Ramos (cell line): ENCODE measurements around the gene BCL11B.

Source experiments
- in situ Hi-C: fragments of 300-500 bp; cut with MboI; formaldehyde crosslinking; loops from one replicate; pipeline ENCODE4 v1.14.3; 2022; ENCODE audit warnings: low sequenced_read_pairs; ENCODE audit not compliant: unreplicated experiment

Gene BCL11B

DNA sequence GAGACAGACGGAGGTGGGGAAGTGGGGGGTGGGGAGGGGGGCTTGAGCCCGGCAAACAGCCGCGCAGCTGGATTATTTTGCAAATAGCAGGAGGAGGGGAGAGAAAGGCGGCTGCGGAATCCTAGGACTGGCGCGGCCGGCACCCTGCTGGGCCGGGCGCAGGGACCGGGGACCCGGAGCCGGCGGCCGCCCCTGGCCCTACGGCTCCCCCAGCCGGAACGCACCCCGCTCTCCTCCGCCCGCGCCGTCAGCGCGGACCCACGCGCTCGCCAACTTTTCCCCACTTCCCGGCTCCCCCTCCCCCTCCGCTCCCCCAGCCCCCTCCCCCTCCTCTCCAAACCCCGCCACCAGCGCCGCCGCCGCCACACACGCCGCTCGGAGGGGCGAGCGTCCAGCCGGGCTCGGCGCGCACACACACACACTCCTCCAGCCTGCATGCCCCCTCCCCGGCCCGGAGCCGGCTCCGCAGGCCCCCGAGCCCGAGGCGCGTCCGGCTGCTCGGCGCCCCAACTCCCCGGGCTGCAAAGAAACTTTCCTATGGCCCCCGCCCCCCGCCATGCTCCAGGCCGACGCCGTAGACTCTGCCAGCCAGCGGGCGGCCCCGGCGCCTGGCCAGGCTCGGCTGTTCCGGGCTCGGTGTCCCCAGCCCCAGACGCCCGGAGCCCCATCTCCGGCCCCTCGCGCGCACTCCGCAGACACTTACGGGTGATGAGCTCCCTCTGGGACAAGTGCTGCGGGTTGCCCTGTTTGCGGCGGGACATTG, 1.4 kb downstream of the BCL11B start:
- in situ Hi-C loops: loop anchor here (25.0 kb wide), 1 partner anchor 1133 kb away; no protein-coding TSS in a partner anchor

DNA sequence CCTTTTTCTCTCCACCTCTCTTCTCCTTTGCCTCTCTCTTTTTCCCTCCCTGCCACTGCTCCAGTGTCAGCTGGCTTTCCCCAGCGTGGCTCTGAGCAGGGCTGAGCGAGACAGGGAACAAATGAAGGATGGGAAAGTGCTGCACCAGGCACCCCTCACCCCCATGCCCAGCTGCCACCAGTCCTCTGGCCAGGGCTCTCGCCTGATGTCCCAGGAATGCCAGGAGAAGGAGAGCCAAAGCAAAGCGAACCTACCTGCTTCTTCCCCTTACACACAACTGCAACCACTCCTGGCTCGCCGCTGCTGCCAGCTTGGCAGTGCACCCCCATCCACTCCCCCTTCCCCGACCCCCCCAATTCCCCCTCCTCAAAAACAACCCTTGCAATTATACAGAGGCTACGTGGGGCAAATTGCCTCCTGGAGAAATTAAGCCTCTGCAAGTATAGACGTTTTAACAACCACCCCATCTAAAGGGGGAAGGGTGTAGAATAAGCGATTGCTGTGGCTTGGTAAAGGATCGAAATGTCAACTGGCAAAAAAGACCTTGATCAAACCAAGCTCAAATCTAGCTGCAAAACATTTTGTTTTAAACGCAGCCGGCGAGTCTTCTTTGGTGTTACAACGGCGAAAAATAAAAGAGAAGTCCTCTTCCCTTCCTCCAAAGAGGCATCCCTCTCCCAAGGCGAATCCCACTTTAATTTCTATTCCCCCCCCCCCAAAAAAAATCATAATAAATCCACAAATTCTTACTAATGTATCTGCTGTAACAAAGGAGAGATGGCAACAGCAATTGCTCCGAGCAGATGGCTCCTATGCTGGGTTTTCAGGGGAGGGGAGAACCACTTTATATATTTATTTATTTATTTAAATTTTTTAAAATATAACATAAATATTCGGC, 2.9 kb downstream of the BCL11B start:
- in situ Hi-C loops: loop anchor here (25.0 kb wide), 1 partner anchor 1132 kb away; no protein-coding TSS in a partner anchor

DNA sequence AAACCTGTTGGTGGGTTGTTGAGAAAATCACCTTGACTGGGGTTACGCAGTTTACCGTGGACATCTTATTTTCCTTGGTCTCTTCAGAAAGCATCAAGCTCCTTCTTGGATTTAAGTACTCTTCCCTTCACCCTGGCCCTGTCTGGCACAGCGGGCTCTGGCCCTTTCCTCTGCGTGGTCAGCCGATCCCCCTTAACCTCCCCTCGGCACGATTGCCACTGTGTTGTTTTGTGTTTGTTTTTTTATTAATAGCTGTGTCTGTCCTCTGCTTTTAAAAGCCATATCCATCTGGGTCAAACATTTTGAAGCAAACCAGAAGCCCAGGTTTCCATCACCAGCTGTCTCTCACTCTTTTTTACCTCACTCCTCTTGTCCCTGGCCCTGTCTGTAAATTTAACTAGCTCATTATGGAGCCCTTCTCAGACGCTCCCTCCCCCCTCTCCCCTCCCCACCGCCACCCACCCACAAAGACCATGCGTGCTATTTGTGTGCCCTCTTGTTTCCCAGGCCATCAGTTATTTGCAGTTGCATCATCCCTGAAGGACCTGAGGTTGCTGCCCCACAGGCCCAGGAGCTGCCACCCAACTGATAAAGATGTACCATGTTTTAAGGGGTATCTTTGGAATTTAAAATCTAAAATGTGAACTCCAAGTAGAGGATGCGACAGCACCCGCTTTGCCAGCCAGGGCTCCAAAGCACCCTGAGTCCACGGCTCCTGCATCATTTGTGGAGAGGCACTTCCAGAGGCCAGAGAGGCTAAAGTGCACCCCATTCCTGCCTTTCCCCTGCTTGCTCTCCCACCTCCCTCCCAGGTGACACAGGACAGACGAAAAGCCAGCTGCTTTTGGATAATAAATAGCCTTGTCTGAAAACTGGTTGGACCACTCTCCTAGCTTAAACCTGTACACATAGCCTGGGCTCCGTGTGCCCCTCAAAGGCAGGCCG, 3.9 kb downstream of the BCL11B start:
- in situ Hi-C loops: loop anchor here (25.0 kb wide), 1 partner anchor 1131 kb away; no protein-coding TSS in a partner anchor

DNA sequence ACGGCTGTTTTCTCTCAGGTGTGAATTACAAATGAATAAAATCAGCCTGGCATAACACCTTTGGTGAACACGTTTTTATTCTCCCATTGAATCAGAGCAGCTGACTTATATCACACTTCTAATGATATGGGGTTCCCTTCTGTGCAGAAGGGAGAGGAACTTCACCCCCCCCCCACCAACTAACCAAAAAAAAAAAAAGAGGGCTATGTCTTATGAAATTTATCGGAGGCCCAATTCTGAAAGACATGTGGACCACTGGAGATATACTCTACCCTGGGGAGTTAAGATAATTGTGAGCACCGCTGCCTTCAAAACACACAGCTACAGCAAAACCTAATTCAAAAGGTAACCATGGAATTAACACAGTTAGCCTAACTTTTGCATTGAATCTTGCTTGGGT, 4.6 kb downstream of the BCL11B start:
- in situ Hi-C loops: loop anchor here (25.0 kb wide), 1 partner anchor 1130 kb away; no protein-coding TSS in a partner anchor

DNA sequence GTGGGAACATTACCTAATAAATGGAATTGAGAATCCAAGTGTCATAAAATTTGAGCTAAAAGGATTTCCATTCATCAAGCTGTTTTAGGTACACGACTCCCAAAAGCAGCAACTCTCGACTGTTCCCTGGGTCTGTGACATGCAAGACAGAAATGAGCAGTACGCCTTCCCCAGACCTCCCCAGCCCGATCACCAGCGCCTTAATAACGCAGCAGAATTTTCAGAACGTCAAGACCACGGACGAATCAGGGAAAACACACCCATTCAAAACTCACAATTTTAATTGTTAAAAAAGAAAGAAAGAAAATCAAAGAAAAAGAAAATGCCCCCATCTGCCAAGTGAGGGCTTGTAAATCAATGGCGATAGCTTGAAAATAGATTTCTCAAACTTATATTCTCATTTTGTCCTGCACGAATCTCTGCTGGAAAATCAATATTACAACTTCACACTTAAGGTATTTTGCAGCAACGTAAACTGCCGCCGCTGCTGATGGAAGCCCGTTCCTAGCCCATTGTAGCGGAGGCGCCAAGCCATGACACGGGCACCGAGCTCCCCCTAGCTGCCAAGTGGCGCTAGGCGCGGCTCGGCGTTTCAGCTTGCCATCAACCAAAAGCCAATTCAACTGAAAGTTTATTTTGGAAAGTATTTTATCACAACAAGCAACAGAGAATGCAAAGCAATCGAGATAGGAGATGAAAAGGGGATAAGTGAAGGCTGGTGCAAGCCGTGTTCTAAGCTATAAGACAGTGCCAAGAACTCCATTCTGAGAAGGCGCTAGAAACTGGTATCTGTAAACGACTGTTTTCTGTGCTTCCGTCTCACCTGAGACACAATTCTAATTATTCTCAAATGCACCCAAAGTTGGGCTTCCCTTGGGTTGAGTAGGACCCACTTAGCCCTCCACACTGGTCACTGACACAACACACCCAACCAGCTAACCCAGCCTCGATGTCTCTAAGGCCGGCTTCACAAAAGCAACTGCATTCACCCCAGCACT, 5.5 kb downstream of the BCL11B start:
- in situ Hi-C loops: loop anchor here (25.0 kb wide), 1 partner anchor 1129 kb away; no protein-coding TSS in a partner anchor

DNA sequence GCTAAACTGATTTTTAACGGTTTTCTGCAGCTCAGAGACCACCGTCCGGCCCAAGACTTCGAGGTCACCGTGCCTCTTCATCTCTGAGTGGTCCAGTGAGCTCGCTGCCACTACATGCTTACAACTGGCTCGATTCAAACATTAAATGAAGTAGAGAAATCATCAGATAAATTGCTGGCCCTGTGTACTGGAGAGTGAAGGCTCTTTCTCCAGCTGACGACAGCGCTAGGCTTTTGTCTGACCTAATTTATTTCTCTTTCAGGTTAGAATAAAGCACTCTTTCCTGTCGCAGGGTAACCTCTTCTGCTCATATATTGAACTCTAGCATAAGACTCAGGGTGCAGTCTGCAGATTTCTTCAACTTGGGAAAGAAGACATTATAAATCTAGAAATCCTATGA, 6.4 kb downstream of the BCL11B start:
- in situ Hi-C loops: loop anchor here (25.0 kb wide), 1 partner anchor 1128 kb away; no protein-coding TSS in a partner anchor

DNA sequence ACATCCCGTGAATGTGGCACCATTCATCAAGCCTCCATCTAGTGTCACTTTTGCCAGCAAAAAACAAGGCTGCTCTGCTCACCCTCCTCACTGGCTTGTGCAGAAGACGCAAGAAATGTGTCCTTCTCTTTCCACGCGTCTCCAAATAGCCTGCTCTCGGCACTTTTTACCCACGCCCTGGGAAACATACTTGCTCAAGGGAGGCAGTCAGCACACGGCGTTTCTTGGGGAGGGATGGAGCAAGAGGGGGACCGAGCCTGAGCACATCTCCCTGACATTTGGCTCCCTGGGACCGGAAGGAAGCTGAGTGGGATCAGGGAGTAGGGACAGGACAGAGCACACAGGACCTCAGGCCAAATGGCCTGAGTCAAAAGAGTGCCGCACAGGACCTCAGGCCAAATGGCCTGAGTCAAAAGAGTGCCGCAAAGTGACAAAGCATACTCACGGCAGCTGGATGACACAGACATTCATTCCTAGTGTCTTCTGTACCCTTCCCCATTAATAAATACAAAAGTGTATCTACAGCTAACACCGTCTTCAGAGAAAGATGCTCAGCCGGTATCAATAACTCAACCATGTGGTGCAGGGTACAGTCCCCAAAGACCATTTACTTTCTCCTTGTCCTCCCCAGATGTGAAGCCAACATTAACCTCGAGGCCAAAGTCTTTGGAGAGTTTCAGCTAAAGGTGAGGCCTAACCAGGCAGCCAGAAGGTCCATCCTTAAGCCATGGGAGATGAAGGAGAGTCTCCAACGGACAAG, 7.1 kb downstream of the BCL11B start:
- in situ Hi-C loops: loop anchor here (25.0 kb wide), 1 partner anchor 1128 kb away; no protein-coding TSS in a partner anchor

DNA sequence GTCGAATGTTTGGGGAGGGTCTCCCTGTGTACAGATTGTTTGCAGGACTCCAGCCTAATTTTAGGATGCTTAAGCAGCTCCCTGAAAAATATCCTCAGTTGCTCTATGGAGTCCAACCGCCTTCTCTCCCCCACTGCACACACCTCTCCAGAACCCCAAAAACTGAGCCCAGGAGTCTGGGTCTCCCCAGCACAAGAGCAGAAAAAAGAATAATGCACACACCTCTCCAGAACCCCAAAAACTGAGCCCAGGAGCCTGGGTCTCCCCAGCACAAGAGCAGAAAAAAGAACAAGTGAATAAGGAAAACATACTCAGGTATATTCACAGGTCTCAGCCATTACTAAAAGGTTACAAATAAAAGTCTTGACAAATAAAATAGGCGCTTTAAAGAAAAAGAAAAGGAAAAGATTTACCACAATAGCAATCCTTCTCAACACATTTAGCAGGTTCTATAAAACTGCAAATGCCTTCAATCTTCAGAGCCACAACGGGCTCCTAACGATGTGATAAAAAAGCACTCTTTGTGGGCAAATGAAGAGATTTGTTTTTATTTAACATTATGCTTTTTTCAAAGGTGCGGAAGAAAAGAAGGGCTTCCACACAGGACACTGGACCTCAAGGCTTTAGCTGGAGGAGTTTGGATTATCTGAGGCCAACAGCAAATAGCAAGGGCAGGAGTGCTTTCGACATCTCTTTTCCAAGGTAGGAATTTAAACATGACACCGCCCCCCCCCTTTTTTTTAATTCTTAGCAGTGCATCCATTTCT, 8.2 kb downstream of the BCL11B start:
- in situ Hi-C loops: loop anchor here (25.0 kb wide), 1 partner anchor 1126 kb away; no protein-coding TSS in a partner anchor

DNA sequence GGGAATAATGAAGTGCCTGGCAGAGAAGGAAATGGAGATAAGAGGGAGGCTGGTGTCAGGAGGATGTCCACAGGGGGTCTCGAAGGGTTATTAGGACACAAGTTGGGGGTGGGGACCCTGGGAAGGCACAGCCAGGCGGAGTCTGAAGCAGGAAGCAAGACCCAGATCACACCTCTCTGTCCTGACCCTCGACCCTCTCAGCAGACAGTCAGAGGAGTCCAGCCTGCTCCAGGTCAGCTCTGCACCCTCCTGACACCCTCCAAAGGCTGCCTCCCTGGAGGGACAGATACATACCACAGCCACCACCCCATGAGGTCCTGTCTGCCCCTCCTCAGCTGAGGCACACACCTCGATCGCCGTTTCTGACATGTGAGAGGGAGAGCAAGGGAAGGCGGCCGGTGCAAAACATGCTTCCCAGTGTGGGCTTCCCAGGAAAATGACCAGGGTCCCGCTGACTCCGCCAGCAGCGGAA, 9.0 kb downstream of the BCL11B start:
- in situ Hi-C loops: loop anchor here (25.0 kb wide), 1 partner anchor 1126 kb away; no protein-coding TSS in a partner anchor

DNA sequence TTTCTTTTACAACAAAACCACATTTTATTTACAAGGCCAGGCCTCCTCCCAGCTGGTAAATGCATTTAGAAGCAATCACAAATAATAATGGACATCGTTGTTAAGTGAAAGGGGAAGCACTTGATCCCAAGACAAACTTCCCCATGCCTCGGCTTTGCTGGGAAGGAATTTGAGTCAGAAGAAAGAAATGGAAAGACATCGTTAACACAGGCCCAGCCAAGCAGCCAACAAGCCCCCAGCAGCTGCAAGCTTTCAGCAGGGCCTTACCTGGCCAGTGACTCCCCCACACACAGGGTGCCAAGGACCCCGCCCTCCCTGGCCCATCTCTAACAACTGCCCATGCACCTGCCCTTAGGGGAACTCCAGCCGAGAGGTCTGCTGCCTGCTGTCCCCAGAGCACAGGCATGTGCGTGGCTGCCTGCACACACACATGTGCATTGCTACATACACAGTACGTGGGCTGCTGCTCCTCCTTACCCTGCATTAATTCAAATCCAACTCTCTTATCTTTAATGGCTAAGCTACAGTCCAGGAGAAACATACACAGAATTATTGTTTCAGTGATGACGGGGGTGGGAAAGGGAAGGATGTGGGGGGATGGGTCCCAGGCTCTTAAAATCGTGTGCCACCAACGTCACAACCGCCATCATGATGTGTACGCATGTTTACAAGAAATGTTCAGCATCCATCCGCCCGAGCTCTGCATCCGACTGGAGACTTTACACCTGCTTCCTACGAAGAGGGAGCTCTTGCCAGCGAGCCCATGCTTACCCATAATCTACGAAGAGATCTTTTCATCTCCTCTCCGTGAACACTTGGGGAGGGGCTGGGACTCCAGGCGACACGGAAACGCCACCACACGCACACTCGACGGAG, 9.8 kb downstream of the BCL11B start:
- in situ Hi-C loops: loop anchor here (25.0 kb wide), 1 partner anchor 1125 kb away; no protein-coding TSS in a partner anchor

DNA sequence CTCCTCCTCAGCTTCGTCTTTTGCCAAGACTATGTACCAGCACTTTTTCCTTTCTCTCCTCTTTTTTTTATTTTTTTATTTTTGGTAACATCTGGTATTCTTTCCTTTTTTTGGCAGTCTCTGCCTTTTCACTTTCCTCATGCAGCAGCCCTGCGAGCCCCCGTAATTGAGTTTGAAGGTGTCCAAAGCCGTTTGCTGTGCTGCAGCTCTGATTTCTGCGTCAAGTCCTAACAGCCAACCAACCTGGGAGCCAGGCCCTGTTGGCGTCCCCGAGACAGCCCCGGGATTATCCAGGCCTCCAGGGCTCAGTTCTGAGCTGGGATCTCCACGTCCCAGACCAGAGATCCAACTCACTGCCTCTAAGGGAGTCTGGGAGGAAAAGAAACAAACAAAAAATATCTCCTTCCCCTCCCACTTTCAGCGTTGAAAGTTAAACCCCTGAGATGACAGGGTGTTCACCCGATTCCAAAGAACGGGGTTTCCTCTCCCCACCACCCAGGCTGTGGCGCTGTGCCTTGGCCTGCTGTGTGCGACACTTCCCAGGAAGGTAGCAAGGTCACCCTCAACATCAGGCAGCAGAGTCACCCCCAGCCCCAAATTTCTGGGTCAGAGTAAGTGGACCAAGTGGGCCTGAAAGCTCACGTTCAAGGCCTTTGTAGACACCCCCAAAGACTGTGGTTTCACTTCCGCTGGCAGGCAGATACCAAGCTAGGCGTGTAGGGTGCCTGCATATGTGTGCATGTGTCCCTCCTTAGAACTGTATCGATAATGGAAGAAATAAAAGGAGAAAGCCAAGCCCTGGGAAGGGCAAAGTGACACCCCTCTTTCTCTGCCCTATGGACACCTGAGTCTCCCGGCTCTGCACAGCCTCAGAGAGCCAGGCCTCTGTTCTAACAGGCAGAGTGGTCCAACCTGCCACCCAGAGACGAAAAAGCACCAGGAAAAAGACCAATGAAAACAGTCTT, 11.1 kb downstream of the BCL11B start:
- in situ Hi-C loops: loop anchor here (25.0 kb wide), 1 partner anchor 1124 kb away; no protein-coding TSS in a partner anchor

DNA sequence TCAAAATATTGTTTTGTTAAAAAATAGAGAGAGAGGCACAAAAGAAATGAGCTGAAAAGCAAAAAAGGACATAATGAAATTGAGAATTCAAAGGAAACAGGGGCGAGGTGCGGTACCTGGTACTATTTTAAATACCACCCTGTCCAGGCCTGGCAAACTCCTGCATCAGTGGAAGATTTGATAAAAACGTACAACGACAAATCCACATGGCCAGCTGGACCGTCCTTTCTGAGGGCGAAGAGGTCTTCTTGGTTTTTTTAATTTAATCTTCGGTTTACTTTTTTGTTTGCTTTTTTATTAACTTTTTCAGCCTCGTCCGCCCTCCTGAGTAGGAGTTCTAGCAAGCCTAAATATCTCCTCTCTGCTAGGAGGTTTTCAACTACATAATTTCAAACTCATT, 11.9 kb downstream of the BCL11B start:
- in situ Hi-C loops: loop anchor here (25.0 kb wide), 1 partner anchor 1123 kb away; no protein-coding TSS in a partner anchor

DNA sequence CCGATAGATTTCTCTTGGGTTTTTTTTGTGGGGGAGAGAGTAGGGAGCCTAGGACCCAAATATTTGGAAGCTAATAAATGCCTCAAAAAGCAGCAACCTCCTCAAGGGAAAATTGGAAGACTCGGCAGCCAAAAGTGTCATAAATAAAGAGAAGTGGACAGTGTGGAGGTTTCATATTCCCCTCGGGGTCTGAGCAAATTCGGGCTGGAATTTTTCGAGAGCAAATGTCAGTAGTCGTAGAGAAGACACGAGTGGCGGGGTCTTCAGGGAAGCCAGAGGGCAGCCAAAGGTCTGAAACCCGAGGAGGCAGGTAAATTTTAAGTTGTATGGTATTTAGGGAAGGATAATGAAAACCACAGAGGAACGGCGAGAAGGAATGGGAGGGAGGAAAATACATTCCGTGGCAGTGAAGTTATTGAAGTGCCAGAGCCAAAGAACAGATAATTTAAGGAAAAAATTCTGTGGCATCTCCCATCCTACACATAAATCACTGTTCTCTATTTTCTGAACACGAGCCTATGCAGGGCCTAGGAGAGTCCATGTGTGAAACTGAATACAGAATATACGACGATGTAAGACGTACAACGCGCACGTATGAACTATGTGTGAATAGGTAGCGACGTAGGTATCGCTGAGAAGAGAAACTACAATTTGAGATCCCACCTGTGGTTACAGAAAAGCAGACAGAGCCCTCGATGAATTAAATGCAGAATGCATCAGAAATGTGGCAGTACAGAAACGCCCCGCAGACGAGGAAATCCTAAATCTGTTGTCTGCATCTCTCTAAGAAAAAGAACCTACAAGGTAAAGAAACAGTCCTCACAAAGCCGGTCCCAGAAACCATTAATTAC, 12.9 kb downstream of the BCL11B start:
- in situ Hi-C loops: loop anchor here (25.0 kb wide), 1 partner anchor 1122 kb away; no protein-coding TSS in a partner anchor
